Stimulated activated naive CD4-positive, alpha-beta T cell (primary cell): ENCODE results near the gene CALR.
"Not testable (repeated sequence)": the region's sequence is repeated elsewhere in the genome, so short reads cannot be mapped to it uniquely, and the experiment has no call there.

Source experiments
- DNase-seq, 6 experiments: peaks; one replicate each; lab custom pipeline; 2025; lab: John Stamatoyannopoulos, UW

CALR gene

GRCh38 chr19:12937927-12938778 lies at the start of gene CALR:
TSS of gene CALR (plus strand) at chr19:12938609. CDS start at chr19:12938680, 71 bp downstream.
- DNase-seq, result peak; percentile 97 to 99 (median 99)

- not testable (repeated sequence) for DNase-seq
Measured at GRCh38 chr19:12890299-12890786, 48.1 kb upstream of the CALR start.

GRCh38 chr19:12890787-12891552 lies 47.4 kb upstream of the CALR start, which contains the start of gene GCDH:
TSS of gene GCDH (plus strand) at chr19:12891160. CDS start at chr19:12891305, 145 bp downstream.
- DNase-seq, result peak; percentile 92 to 97 (median 96)

- DNase-seq, result no peak
Measured at GRCh38 chr19:12891553-12892021, 46.8 kb upstream of the CALR start.

- DNase-seq, result no peak
Measured at GRCh38 chr19:12893582-12893981, 44.8 kb upstream of the CALR start.

- DNase-seq, result no peak
Measured at GRCh38 chr19:12896460-12896859, 41.9 kb upstream of the CALR start.

GRCh38 chr19:12899891-12900518 lies 38.4 kb upstream of the CALR start:
- DNase-seq, result no peak

- DNase-seq, result no peak
Measured at GRCh38 chr19:12907166-12907565, 31.2 kb upstream of the CALR start.

GRCh38 chr19:12912571-12912970 lies 25.8 kb upstream of the CALR start:
- DNase-seq, result no peak

GRCh38 chr19:12913011-12913561 lies 25.3 kb upstream of the CALR start:
- no peak for DNase-seq

- peak; percentile 23 to 71 (median 57) for DNase-seq
Measured at GRCh38 chr19:12913851-12914690, 24.3 kb upstream of the CALR start.

- DNase-seq, result not testable (repeated sequence)
Measured at GRCh38 chr19:12915860-12916259, 22.5 kb upstream of the CALR start.

- DNase-seq, result no peak
Measured at GRCh38 chr19:12918253-12918652, 20.2 kb upstream of the CALR start.

GRCh38 chr19:12921047-12921446 lies 17.4 kb upstream of the CALR start:
- no peak for DNase-seq

- no peak for DNase-seq
Measured at GRCh38 chr19:12922959-12923358, 15.4 kb upstream of the CALR start.

GRCh38 chr19:12924621-12925310 lies 13.6 kb upstream of the CALR start:
- no peak for DNase-seq

GRCh38 chr19:12930002-12930645 lies 8.3 kb upstream of the CALR start:
- no peak for DNase-seq

- DNase-seq, result no peak
Measured at GRCh38 chr19:12932392-12933286, 5.8 kb upstream of the CALR start.
